A549 (cell line): ENCODE measurements around the gene PWP1. TPM values are rescaled to one million over a fixed set of nuclear protein-coding genes. Genes with fewer than 3 reads are reported as not detected.
A peak's percentile ranks its signal among the peaks of the same experiment; 100 is the strongest.

Experiments
- ATAC-seq, 2 experiments: fragments of 200-7000 bp in 1 of 2; fragments of >200 bp in 1 of 2; cut with Nextera tagmentation in 1 of 2; cut with Tn5 transposase in 1 of 2; 3 replicates each; pipeline versions ENCODE4 v1.8.0 to v1.9.1; 2018 to 2020; ENCODE audit warnings: mild to moderate bottlenecking in 1 of 2, moderate library complexity in 1 of 2
- CTCF ChIA-PET: fragments of 300-600 bp; sonication (Branson Sonifier 250); formaldehyde crosslinking; extraction: SDS; loops from one replicate; lab custom pipeline; 2021; ENCODE audit warnings: antibody characterized with exemption, inconsistent platforms; lab: Yijun Ruan, JAX
- POLR2A ChIA-PET: fragments of 350-600 bp; formaldehyde crosslinking; extraction: SDS; loops from one replicate; lab custom pipeline; 2021; ENCODE audit warnings: antibody characterized with exemption, inconsistent platforms; lab: Yijun Ruan, JAX
- DNase-seq, 2 experiments: peaks; one replicate each; pipeline versions ENCODE4 v3.0.0 to v3.0.0-alpha.2; 2011 to 2016; ENCODE audit warnings: low read depth in 1 of 2, low spot score in 1 of 2
- FAIRE-seq: peaks from 2 replicates; lab custom pipeline; 2011; peaks lifted over from hg19 to GRCh38; lab: Jason Lieb, UNC
- H3K27ac ChIP-seq, 2 experiments: fragments of >200 bp; sonication (Bioruptor Twin); formaldehyde crosslinking; 3 replicates each; pipeline ENCODE4 v1.5.1; 2016 to 2017
- H3K4me1 ChIP-seq: fragments of >200 bp; sonication (Bioruptor Twin); formaldehyde crosslinking; 3 replicates; pipeline ENCODE4 v1.6.1; 2016
- H3K4me2 ChIP-seq: fragments of >200 bp; sonication (Bioruptor Twin); formaldehyde crosslinking; 3 replicates; pipeline ENCODE4 v1.6.1; 2016
- H3K4me3 ChIP-seq: fragments of >200 bp; sonication (Bioruptor Twin); formaldehyde crosslinking; 3 replicates; pipeline ENCODE4 v1.5.1; 2016
- H3K9me3 ChIP-seq: fragments of >200 bp; sonication (Bioruptor Twin); formaldehyde crosslinking; 3 replicates; pipeline ENCODE4 v1.6.1; 2016
- BHLHE40 ChIP-seq: IDR thresholded peaks from 2 replicates; pipeline ENCODE4 v1.6.1; 2012; ENCODE audit warnings: low read depth, low read length, inconsistent platforms
- CHD2 ChIP-seq: fragments of 150-350 bp; IDR thresholded peaks from 2 replicates; pipeline ENCODE4 v1.6.1; 2014; ENCODE audit warnings: low read length; ENCODE audit not compliant: partially characterized antibody
- ESRRA ChIP-seq: fragments of 150-350 bp; IDR thresholded peaks from 2 replicates; pipeline ENCODE4 v1.6.1; 2014; ENCODE audit warnings: mild to moderate bottlenecking, low read length, borderline replicate concordance
- FOSB ChIP-seq: fragments of 250-450 bp; sonication (Bioruptor Pico); IDR thresholded peaks from 2 replicates; pipeline ENCODE4 v1.5.0; 2020; ENCODE audit warnings: mild to moderate bottlenecking, moderate library complexity
- FOSL2 ChIP-seq, 2 experiments: fragments of 450-650 bp in 1 of 2; fragments of >200 bp in 1 of 2; sonication (Bioruptor Twin) in 1 of 2; formaldehyde crosslinking; IDR thresholded peaks; 2 replicates each; pipeline versions ENCODE4 v1.5.0 to v1.6.1; 2016 to 2020; ENCODE audit warnings: mild to moderate bottlenecking in 1 of 2, moderate library complexity in 1 of 2
- HOXB13 ChIP-seq: fragments of 250-450 bp; sonication (Bioruptor Pico); IDR thresholded peaks from 2 replicates; pipeline ENCODE4 v1.5.0; 2020; ENCODE audit warnings: low read depth, mild to moderate bottlenecking, moderate library complexity
- KDM1A ChIP-seq: fragments of 200-600 bp; sonication (generic); IDR thresholded peaks from 2 replicates; pipeline ENCODE4 v1.6.1; 2016; ENCODE audit warnings: low read depth, mild to moderate bottlenecking
- MAFK ChIP-seq: fragments of 450-650 bp; IDR thresholded peaks from 2 replicates; pipeline ENCODE4 v1.6.1; 2014; ENCODE audit not compliant: partially characterized antibody
- PHF8 ChIP-seq: fragments of 200-600 bp; sonication (generic); IDR thresholded peaks from 2 replicates; pipeline ENCODE4 v1.6.1; 2016; ENCODE audit warnings: low read depth, mild to moderate bottlenecking, antibody characterized with exemption, moderate library complexity, borderline replicate concordance
- POLR2A ChIP-seq: IDR thresholded peaks from 2 replicates; pipeline ENCODE4 v1.6.1; 2012; ENCODE audit warnings: mild to moderate bottlenecking, low read length
- RCOR1 ChIP-seq: fragments of 150-350 bp; IDR thresholded peaks from 2 replicates; pipeline ENCODE4 v1.6.1; 2014; ENCODE audit warnings: antibody characterized with exemption, low read length, low read depth
- RFX5 ChIP-seq: fragments of 450-650 bp; IDR thresholded peaks from 2 replicates; pipeline ENCODE4 v1.7.1; 2014; ENCODE audit warnings: antibody characterized with exemption, mild to moderate bottlenecking, moderate library complexity
- SREBF2 ChIP-seq: fragments of 450-650 bp; IDR thresholded peaks from 2 replicates; pipeline ENCODE4 v1.6.1; 2014; ENCODE audit warnings: mild to moderate bottlenecking, moderate library complexity
- WGBS: methylation state at CpG from one replicate; pipeline ENCODE4 v1.1.6; 2017; ENCODE audit errors: missing lambda C conversion rate; 5-methylcytosine and 5-hydroxymethylcytosine counted together
- polyA plus RNA-seq, 4 experiments: library from polyadenylated mRNA; depleted of rRNA in 3 of 4; stranded (reverse); fragments of >200 nt; fragmentation: RNase III in 1 of 4; extraction: RNeasy Plus Mini Kit Qiagen cat#74134 plus additional on column Dnase treatment in 1 of 4; gene quantifications; 2 replicates in 3 of 4; 3 replicates in 1 of 4; pipeline ENCODE4 v1.2.3, GENCODE V29; 2011 to 2017
- TF ChIP-seq, protein P1 (sequence below): IDR thresholded peaks from 2 replicates; pipeline ENCODE4 v1.6.1; 2012; ENCODE audit warnings: low read depth, borderline replicate concordance
- TF ChIP-seq, protein P2 (sequence below): fragments of 150-350 bp; IDR thresholded peaks from 2 replicates; pipeline ENCODE4 v1.6.1; 2014; ENCODE audit warnings: low read depth, mild to moderate bottlenecking, low read length
- TF ChIP-seq, protein P3 (sequence below): fragments of 450-650 bp; IDR thresholded peaks from 2 replicates; pipeline ENCODE4 v1.6.1; 2014; ENCODE audit warnings: antibody characterized with exemption
- TF ChIP-seq, protein P4 (sequence below): fragments of >200 bp; sonication (Bioruptor Twin); formaldehyde crosslinking; IDR thresholded peaks from 2 replicates; pipeline ENCODE4 v1.6.1; 2016
- TF ChIP-seq, protein P5 (sequence below): fragments of >200 bp; sonication (Bioruptor Twin); formaldehyde crosslinking; IDR thresholded peaks from 3 replicates; pipeline ENCODE4 v1.5.1; 2016
- TF ChIP-seq, protein P6 (sequence below): fragments of 200-600 bp; sonication (generic); IDR thresholded peaks from 2 replicates; pipeline ENCODE4 v1.6.1; 2016; ENCODE audit warnings: antibody characterized with exemption, mild to moderate bottlenecking, moderate library complexity

Gene PWP1
- polyA plus RNA-seq, 2 of the 4 experiments (the other 2 are of a cell fraction): 132 to 191 TPM

DNA sequence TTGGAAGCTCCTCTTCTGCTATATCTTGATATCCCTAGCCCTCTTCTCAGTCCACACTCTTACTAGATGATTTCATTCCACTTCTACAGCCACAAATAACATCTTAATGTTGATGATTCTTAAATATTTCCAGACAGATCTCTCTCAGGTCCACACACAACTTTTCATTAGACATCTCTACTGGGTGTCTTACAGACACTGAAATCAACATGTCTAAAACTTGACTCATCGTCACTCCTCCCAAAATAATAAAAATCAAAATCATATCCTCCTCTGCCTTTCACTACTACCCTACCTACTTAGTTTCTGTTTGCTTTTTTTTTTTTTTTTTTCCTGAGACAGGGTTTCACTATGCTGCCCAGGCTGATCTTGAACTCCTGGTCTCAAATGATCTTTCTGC, 63.5 kb downstream of the PWP1 start:
- FAIRE-seq (no peak), ATAC-seq (no peak; a peak in 1 of 6 replicates), DNase-seq (no peak)
- ChIA-PET POLR2A (interaction anchor here (0.7 kb wide), 1 partner anchor 793 kb away, joined by 3 read pairs; no protein-coding TSS in a partner anchor), CTCF (interaction anchor here (0.7 kb wide), 1 partner anchor 136 kb away, joined by 3 read pairs; no protein-coding TSS in a partner anchor)
- Histone ChIP-seq H3K27ac (no peak overlapping the region), H3K4me2 (no peak overlapping the region), H3K9me3 (no peaks in the 10 kb centered on the region), H3K4me3 (no peak overlapping the region), H3K4me1 (no peaks in the 10 kb centered on the region)
- WGBS: 94% methylated on average over 1 of the region's 1 CpG
- TF ChIP-seq, protein P1, sequence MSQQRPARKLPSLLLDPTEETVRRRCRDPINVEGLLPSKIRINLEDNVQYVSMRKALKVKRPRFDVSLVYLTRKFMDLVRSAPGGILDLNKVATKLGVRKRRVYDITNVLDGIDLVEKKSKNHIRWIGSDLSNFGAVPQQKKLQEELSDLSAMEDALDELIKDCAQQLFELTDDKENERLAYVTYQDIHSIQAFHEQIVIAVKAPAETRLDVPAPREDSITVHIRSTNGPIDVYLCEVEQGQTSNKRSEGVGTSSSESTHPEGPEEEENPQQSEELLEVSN: no peak
- no peak for TF ChIP-seq SREBF2
- TF ChIP-seq CHD2: no peak
- no peak for TF ChIP-seq HOXB13 (CRISPR knock-in tag)
- TF ChIP-seq FOSB (CRISPR knock-in tag): no peak
- TF ChIP-seq, protein P2, sequence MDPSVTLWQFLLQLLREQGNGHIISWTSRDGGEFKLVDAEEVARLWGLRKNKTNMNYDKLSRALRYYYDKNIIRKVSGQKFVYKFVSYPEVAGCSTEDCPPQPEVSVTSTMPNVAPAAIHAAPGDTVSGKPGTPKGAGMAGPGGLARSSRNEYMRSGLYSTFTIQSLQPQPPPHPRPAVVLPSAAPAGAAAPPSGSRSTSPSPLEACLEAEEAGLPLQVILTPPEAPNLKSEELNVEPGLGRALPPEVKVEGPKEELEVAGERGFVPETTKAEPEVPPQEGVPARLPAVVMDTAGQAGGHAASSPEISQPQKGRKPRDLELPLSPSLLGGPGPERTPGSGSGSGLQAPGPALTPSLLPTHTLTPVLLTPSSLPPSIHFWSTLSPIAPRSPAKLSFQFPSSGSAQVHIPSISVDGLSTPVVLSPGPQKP: no peak

DNA sequence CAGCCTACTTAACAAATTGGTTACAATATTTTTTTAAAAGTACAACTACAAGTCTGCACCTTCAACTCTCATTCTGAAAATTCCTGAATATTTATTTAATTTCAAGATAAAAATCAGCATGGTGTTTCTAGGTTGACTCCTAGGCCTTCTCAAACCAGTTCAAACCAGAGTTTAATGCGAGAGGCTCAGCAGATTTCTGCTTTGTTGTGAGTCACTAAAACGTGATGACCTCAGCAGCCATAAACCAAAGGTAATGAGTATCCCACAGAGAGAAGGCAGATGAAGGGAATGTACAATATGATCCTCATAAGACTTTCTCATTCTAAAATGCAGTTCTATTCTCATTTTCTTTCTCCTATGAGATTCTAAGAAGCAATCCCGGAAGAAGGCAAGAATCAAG, 73.8 kb downstream of the PWP1 start:
- FAIRE-seq: no peak
- 19% methylated on average over 3 of the region's 3 CpGs for WGBS
- peak in 1 of 2 experiments; percentile 27; a peak in 2 of 6 replicates for ATAC-seq
- Histone ChIP-seq H3K9me3 (no peaks in the 10 kb centered on the region), H3K4me1 (peaks cover 14% of the 10 kb centered on the region), H3K4me2 (peak overlapping the region; percentile 88), H3K4me3 (peak overlapping the region; percentile 90), H3K27ac (peak overlapping the region; percentile 91 to 96; a peak in 4 of 6 replicates)
- DNase-seq: peak; percentile 60 to 62
- ChIA-PET CTCF (interaction anchor here (1.0 to 1.3 kb wide), 4 partner anchors 21 to 153 kb away, joined by 3 to 7 read pairs (median 3); no protein-coding TSS in a partner anchor), POLR2A (no interaction called here)
- TF ChIP-seq FOSL2 (IDR thresholded peaks at IDR 0.05) (no peak), FOSL2 (CRISPR knock-in tag; IDR thresholded peaks at IDR 0.05) (peak; percentile 66), RFX5 (0 out of 2 replicates have a peak, but pooled peaks have one; percentile 26), MAFK (peak; percentile 83), ESRRA (no peak)

DNA sequence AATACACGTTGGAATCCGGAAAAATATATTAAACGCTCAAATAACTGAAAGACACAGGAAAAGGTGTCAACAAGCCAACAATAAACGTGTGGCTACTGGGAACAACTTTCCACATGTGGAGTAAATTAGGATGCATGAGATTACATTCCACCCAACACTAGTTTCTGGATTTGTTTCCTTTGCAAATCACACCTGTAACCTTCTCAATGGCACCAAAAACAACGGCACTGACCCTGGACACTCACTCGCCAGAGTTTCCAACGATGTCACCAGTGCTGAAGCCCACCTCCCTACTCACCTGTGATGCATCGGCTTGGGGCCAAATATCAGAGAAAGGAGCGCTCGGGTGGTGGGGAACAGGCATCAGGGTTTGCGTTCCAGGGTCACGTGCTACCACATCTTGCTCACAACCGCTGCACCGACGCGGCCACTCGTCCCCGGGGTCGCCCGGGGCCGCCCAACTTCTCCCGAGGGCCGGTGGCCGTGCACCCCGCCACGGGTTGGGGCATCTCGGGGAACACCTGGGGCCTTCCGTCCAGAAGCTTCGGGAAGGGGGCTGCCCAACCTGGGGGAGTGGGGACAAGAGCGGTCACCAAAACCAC, 74.7 kb downstream of the PWP1 start:
- CTCF ChIA-PET: interaction anchor here (0.6 to 1.3 kb wide), 4 partner anchors 18 to 731 kb away, joined by 3 to 7 read pairs (median 4); no protein-coding TSS in a partner anchor
- peak overlapping the region; percentile 90 for H3K4me3 ChIP-seq
- 5% methylated on average over 15 of the region's 30 CpGs for WGBS
- peaks cover 14% of the 10 kb centered on the region for H3K4me1 ChIP-seq
- TF ChIP-seq BHLHE40: 0 out of 2 replicates have a peak, but pooled peaks have one; percentile 8
- TF ChIP-seq, protein P3, sequence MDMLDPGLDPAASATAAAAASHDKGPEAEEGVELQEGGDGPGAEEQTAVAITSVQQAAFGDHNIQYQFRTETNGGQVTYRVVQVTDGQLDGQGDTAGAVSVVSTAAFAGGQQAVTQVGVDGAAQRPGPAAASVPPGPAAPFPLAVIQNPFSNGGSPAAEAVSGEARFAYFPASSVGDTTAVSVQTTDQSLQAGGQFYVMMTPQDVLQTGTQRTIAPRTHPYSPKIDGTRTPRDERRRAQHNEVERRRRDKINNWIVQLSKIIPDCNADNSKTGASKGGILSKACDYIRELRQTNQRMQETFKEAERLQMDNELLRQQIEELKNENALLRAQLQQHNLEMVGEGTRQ: peak; percentile 69
- TF ChIP-seq KDM1A: no peak
- no peaks in the 10 kb centered on the region for H3K9me3 ChIP-seq
- POLR2A ChIA-PET: no interaction called here
- peak overlapping the region; percentile 91 to 96 for H3K27ac ChIP-seq
- FAIRE-seq: no peak
- peak; percentile 19 to 44 for ATAC-seq
- H3K4me2 ChIP-seq: peak overlapping the region; percentile 88
- peak; percentile 26 to 36 for DNase-seq

DNA sequence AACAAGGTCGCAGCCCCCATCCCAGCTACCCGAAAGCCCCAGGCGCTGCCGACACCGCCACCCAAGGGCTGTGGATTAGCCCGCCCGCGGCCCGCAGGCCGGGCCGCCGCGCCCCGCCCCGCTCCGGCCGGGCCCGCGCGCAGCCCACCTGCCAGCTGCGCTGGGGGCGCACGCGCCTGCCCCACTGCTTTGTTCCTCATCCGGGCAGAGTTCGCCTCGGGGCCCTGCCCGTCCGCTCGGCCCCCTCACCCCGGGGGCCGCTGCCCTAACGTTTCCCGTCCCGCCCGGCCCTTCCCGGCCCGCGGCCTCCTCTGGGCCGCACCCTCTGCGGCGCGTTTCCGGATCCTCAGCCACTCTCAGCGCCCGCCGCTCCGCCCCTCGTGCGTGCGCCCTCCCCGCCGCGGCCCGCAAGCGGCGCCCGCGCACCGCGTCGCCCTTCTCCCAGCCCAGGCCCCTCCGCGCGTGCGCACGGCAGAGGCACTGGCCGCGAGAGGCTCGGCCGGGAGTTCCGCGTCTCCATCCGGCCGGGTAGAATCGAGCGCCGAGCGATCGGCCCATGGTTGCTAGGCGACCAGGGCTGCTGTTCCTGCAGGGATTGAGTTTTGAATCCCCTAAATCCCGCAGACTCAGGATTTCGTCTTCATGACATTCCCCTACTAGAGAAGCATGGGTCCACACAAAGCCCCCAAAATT, 75.4 kb downstream of the PWP1 start, which contains the start of gene PRDM4:
Gene PRDM4 (minus strand): TSS at position 329 of the 693 bp plus-strand sequence. CDS start 622 bp downstream, outside the sequence.
- H3K4me2 ChIP-seq: peak within 1 kb of the TSS; percentile 96
- ChIA-PET CTCF (interaction anchor here (0.6 to 1.9 kb wide), 3 partner anchors 18 to 731 kb away, joined by 3 to 5 read pairs (median 4); no protein-coding TSS in a partner anchor), POLR2A (no interaction called here)
- peak; percentile 94 to 95 for DNase-seq
- H3K4me1 ChIP-seq: peaks cover 14% of the 10 kb centered on the region
- no peak for FAIRE-seq
- H3K9me3 ChIP-seq: no peaks in the 10 kb centered on the region
- 2% methylated on average over 34 of the region's 83 CpGs for WGBS
- peak; percentile 97 for ATAC-seq
- H3K27ac ChIP-seq: peak within 1 kb of the TSS; percentile 91 to 96
- H3K4me3 ChIP-seq: peak within 1 kb of the TSS; percentile 90
- TF ChIP-seq POLR2A (peak; percentile 78), PHF8 (peak; percentile 84; the same call in 1 of the 2 replicates), RCOR1 (no peak)
- TF ChIP-seq, protein P4, sequence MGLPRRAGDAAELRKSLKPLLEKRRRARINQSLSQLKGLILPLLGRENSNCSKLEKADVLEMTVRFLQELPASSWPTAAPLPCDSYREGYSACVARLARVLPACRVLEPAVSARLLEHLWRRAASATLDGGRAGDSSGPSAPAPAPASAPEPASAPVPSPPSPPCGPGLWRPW: no peak
- TF ChIP-seq, protein P5, sequence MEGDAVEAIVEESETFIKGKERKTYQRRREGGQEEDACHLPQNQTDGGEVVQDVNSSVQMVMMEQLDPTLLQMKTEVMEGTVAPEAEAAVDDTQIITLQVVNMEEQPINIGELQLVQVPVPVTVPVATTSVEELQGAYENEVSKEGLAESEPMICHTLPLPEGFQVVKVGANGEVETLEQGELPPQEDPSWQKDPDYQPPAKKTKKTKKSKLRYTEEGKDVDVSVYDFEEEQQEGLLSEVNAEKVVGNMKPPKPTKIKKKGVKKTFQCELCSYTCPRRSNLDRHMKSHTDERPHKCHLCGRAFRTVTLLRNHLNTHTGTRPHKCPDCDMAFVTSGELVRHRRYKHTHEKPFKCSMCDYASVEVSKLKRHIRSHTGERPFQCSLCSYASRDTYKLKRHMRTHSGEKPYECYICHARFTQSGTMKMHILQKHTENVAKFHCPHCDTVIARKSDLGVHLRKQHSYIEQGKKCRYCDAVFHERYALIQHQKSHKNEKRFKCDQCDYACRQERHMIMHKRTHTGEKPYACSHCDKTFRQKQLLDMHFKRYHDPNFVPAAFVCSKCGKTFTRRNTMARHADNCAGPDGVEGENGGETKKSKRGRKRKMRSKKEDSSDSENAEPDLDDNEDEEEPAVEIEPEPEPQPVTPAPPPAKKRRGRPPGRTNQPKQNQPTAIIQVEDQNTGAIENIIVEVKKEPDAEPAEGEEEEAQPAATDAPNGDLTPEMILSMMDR: peak; percentile 49
- TF ChIP-seq, protein P6, sequence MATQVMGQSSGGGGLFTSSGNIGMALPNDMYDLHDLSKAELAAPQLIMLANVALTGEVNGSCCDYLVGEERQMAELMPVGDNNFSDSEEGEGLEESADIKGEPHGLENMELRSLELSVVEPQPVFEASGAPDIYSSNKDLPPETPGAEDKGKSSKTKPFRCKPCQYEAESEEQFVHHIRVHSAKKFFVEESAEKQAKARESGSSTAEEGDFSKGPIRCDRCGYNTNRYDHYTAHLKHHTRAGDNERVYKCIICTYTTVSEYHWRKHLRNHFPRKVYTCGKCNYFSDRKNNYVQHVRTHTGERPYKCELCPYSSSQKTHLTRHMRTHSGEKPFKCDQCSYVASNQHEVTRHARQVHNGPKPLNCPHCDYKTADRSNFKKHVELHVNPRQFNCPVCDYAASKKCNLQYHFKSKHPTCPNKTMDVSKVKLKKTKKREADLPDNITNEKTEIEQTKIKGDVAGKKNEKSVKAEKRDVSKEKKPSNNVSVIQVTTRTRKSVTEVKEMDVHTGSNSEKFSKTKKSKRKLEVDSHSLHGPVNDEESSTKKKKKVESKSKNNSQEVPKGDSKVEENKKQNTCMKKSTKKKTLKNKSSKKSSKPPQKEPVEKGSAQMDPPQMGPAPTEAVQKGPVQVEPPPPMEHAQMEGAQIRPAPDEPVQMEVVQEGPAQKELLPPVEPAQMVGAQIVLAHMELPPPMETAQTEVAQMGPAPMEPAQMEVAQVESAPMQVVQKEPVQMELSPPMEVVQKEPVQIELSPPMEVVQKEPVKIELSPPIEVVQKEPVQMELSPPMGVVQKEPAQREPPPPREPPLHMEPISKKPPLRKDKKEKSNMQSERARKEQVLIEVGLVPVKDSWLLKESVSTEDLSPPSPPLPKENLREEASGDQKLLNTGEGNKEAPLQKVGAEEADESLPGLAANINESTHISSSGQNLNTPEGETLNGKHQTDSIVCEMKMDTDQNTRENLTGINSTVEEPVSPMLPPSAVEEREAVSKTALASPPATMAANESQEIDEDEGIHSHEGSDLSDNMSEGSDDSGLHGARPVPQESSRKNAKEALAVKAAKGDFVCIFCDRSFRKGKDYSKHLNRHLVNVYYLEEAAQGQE: peak; percentile 50; the same call in 1 of the 2 replicates
